PC-3 (cell line): ENCODE data around the gene PPFIBP2.

Experiments used
- EZH2 ChIP-seq: fragments of 300-600 bp; sonication (generic); IDR thresholded peaks from one replicate; pipeline ENCODE4 v1.6.1; 2017; ENCODE audit warnings: antibody characterized with exemption, mild to moderate bottlenecking, low read length; ENCODE audit not compliant: unreplicated experiment
- TF ChIP-seq, protein P1 (sequence below): fragments of 300-600 bp; sonication (generic); conservative IDR thresholded peaks from 2 replicates; pipeline ENCODE4 v1.5.1; 2017; ENCODE audit warnings: antibody characterized with exemption, low read depth, mild to moderate bottlenecking, low read length

DNA sequence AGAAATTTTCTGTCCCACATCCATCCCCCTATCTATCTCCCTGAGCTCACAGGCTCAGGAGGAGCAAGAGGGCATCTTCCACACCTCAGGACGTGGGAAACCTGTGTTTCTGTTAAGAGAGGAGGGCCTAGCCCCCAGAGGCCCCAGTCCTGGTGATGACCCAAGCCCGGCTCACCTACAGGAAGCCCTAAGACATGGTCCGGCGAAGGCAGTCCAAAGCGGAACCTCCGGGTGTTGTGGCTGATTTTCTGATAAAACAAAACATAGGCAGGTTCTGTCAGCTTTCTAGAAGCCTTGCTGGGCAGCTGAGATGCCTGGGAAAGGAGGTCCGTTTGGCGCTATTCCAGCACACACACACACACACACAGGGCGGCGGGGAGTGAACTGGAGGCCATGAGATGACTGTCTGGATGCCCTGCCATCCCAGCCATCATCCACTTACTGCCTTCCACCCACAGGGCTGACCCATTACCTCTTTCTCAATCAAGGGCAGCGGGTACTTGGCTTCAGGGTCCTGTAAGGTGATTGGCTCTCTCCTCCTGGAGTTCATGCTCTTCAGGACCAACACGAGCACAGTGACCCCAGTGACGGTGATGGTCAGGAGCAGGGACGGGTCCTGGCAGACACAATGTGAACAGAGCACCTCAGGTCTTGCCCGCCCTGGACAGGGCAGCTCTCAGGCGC lies 158.6 kb downstream of the PPFIBP2 start:
- TF ChIP-seq, protein P1, sequence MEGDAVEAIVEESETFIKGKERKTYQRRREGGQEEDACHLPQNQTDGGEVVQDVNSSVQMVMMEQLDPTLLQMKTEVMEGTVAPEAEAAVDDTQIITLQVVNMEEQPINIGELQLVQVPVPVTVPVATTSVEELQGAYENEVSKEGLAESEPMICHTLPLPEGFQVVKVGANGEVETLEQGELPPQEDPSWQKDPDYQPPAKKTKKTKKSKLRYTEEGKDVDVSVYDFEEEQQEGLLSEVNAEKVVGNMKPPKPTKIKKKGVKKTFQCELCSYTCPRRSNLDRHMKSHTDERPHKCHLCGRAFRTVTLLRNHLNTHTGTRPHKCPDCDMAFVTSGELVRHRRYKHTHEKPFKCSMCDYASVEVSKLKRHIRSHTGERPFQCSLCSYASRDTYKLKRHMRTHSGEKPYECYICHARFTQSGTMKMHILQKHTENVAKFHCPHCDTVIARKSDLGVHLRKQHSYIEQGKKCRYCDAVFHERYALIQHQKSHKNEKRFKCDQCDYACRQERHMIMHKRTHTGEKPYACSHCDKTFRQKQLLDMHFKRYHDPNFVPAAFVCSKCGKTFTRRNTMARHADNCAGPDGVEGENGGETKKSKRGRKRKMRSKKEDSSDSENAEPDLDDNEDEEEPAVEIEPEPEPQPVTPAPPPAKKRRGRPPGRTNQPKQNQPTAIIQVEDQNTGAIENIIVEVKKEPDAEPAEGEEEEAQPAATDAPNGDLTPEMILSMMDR, result no peak
- no peak for TF ChIP-seq EZH2
